Ammon's horn (tissue), 1 donor: Measurements from ENCODE around the gene NCKAP5L.

Experiments
- DNase-seq: peaks from one replicate; pipeline ENCODE4 v3.0.0-alpha.2; 2016; ENCODE audit warnings: low spot score

Gene NCKAP5L

DNA sequence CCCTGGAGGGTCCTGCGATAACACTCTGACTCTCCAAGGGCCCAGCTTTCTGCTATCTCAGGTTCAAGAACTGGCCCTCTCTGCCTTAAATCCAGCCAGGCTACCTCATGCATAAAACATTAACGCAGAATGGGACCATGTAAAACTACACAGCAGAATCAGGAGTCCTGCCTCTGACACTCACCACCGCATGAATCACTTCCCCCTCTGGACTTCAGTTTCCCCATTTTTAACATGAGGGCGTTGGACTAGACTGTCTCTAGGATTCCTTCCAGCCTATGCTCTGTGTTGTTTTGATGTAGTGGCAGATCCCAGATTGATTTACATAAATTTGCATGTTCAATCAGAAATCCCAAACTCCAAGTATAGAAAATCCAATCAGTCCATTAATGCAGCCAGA is 3.3 kb downstream of the NCKAP5L start:
- peak; percentile 60 for DNase-seq

DNA sequence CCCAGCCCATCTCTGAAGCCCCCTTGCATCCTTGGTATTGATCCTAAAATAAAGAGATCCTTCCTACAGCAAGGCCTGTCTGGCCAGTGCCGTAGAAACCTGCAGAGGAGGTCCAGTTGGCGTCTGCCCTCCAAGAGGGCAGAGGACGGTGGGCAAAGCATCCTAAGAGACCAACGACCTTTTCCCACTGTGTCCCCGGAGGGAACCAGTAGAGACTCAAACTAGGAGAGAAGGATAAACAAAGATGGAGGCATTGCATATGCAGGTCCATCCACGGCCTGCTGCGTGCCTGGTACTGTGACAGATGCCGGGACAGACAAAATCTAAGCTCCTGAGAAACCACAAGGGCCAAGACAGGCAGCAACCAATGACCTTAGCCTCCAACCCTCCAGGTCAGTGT is 3.8 kb downstream of the NCKAP5L start:
- DNase-seq: no peak

DNA sequence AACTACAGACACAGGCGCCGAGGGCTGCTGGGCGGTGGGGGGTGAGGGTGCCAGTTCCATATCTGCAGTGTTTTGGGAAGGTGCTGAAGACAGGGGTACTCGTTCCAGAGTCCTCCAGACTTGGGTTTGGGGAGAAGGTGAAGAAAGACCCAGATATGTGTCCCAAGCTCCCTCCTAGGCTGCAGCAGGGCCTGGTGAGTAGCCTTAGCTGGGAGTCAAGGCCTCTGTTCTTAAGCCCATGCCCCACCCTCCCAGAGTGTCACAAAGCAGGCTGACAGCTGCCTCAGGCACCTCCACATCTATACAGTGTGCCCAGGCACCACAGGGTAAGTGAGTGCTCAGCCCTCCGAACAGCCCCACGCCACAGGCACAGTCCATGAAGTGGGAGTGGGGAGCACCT is 4.3 kb downstream of the NCKAP5L start:
- no peak for DNase-seq

DNA sequence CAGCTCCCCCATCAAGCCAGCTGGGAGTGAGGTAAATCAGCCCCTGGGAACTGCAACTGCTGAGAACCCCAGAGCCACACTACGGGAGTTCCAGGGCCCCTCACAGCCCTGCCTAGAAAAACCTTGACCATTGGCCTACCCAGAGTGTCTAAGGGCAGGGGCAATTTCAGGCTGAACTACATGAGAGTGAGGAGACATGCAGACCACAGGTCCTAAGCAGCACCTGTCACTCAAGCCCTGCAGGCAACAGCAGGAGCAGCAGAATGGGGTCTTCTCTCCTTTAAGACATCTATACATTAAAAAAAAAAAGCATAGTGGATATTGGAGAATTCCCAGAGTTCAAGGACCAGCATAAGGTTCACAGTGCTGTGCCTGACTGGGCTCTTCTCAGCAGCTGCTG is 4.9 kb downstream of the NCKAP5L start:
- DNase-seq: no peak

DNA sequence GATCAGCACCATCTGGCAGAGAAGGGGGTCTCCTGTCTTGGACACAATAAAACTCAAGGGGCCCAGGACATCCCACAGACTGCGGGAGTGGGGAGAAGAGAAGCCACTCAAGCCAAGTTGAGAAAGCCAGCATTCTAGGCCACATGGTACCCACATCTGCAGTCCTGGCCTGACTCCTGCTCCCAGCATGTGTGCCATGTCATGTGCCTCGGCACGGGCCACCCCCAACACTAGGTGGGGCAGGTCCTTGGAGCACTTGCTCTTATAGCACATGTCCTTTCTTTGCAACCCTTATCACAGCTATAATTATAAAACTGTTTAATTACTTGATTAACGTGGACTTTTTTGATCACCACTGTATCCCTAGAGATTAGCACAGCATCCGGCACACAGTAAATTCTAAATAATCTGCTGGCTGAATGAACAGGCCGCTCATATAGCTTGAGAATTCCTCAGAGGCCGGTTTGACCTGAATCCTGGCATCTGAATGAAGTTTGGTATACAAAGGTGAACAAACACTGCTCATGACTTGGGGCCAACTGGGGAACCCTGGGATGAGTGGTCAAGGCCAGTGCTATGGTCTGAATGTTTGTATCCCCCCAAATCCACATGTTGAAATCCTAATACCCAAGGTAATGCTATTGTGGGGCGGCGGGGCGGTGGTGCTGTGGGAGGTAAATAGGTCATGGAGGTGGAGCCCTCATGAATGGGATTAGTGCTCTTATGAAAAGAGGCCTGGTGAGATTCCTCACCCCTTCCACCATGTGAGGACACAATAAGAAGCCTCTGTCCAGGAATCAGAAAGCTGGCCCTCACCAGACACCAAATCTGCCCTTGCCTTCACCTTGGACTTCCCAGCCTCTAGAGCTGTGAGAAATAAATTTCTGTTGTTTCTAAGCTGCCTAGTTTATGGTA is 6.6 kb downstream of the NCKAP5L start:
- no peak for DNase-seq

DNA sequence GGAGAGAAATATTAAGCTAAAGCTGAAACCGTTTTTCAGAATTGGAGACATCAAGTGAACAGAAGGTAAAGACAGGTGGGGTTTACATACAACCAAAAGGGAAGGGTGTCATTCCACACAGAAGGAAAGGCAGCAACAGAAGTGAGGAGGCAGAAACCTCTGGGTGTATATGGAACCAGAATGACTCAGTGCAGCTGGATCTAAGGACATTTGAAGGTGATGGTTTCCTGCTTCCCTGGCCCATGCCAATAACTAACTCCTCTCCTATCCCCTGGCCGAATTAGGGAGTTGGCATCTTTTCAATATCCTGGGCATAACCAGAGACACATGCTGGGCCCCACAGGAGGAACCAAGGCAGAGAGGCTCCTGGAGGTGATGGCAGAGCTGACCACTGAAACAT is 8.4 kb downstream of the NCKAP5L start:
- DNase-seq: no peak

DNA sequence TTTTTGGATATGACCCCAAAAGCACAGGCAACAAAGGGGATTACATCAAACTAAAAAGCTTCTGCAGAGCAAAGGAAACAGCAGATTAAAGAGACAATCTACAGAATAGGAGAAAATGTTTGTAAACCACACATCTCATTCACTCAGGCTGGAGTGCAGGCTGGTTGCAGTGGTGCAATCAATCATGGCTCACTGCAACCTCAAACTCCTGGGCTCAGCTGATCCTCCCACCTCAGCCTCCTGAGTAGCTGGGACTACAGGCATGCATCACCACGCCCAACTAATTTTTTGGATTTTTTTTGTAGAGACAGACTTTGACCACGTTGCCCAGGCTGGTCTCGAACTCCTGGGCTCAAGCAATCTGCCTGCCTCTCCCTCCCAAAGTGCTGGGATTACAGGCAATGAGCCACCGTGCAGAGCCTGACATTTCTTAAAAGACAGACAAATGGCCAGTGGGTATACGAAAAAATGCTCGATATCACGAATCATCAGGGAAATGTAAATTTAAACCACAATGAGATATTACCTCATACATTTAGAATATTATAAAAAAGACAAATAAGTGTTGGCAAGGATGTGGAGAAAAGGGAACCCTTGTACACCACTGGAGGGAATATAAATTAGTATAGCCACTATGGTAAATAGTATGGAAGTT is 9.8 kb downstream of the NCKAP5L start:
- DNase-seq: no peak

DNA sequence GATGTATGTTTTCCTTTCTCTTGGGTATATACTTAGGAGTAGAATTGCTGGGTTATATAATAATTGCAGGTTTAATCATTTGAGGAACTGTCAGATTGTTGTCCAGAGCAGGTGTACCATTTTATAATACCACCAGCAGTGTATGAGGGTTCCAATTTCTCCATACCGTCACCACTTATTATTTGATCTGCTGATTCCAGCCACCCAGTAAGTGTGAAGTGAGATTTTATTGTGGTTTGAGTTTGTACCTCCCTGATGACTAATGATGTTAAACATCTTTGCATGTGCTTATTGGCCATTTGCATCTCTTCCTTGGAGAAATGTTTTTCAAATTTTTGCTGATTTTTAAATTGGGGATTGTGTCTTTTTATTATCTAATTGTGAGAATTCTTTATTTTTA is 15.1 kb downstream of the NCKAP5L start:
- no peak for DNase-seq

DNA sequence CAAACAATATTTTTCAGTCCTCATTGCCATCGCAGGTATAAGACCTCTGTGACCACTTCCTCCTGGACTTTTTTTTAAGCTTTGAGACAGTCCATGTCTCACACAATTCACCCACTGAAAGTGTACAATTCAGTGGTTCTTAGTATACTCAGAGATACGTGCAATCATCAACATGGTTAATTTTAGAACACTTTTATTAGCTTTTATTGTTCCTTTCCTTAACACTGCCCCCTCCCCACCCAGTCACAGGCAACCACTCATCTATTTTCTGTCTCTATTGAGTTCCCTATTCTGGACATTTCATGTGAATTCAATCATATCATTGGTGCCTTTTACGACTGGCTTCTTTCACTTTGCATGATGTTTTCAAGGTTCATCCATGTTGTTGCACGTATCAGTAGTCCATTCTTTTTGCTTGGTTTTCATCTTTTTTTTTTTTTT is 16.2 kb downstream of the NCKAP5L start:
- DNase-seq: no peak

DNA sequence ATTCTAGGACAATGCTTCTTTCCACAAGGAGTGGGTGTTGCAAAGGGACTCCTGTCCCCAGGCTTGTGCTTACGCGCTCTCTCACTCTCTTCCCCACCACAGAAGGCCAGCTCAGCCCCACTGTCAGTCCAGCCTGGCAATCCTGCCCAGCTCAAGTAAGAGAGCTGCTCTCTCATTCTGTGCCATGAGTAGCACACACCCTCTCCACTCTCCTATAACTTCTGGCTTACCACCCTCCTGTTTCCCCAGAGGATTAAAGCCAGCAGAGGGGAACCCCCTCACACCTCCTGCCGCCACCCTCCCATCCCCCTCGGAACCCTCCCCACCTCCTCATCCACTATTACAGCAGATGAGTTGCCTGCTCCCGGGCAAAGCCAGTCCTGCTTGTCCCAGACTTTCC is 17.1 kb downstream of the NCKAP5L start:
- no peak for DNase-seq

DNA sequence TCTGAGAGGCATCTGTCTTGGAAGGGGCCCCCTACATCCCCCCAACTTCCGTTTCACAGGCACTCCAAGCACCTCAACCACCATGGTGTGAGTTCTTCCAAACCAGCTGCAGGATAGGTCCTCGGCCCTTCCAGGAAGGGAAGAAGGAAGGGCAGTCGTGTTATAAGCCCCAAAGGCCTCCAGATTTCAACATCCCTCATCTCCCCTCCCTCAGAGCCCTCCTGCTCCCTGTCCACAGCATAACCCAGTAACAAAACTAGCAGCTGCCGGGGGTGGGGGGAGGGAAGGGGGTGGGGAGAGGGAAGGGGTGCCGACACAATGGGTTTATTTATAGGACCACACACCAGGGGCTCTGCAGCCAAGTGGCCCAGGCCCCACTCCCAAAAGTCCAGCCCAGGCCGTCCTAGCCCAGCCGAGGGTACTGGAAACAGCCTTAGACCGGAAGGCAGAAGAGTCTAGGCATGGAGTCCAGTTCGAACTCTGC is 18.3 kb downstream of the NCKAP5L start:
- peak; percentile 54 for DNase-seq

DNA sequence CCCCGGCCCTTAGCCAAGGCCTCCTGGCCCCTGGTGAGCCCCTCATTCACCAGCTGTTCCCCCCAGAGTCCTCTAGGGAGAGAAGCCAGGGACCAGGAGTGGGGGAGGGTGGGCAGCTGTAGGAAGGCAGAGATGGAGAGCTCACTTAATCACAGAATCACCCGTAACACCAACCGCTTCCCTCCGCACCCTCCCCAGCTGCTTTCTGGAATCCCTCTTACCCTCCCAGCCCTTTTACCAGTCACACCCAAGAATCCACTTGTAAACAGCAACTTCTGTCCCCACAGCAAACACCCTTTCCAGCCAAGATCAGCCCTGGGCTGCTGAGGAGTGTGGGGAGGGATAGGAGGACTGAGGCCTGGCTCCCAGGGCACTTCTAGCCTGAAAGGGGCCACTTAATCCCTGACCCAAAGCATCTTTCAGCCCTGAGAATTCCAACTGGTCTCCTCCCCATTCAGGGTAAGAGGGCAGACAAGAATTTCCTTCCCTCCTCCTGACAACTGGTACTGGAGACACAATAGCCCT is 18.8 kb downstream of the NCKAP5L start:
- DNase-seq: no peak

DNA sequence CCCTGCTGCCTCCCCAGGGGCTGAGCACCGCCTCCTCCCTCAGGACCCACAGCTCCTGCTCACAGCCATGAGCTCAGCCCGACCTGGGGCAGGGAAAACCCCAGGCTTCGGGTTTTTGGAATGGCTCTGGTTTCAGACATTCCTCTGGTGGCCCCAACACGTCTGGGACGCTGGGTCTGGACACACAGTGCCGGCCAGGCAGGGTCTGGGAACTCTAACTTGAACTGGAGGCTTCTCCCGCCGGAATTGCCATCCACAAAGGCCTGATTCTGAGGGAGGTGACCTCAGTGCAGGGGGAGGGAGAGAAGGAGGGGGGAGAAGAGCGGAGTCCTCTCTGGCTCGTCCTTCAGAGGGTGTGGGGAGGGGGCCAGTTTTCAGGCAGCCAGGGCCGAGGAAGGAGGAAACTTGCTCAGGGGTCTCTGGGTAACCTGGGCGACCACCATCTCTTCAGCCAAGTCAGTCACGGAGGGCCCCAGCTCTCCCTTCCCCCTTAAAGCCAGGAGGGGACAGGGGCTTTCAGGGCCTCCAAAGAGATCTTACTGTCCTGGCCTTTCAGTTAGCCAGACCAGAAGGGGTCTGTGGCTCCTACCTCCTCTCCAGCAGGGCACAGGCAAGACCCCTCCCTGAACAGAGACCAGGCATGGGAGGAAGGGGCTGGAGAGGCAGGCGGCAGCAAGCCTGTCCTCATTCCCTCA is 19.4 kb downstream of the NCKAP5L start:
- DNase-seq: peak; percentile 83

DNA sequence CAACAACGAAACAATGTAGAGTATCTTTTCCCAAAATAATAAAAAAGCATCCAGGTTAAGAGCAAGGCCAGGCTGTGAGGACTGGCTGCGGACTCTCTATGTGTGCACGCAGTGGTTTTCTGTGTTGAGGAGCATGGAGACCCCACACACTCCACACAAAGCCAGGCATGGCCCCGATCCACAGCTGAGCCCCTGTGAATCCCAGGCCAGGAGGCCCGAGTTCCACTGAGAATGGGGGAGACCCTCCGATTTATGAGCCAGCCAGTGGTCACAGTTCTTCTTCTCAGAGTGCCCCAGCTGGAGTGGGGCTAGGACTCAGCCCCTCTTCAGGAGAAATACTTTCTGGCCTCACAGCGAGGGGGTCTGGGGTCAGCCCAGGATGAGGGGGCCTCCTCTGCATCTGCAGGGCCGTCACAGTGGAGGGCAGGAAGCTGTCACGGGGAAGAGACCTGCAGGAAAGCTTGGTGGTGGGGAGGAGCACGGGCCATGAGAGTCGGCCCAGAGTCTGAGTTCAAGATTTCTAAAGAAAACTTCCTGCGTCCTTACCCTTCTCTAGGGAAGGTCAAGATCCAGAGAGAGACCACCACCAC is 20.1 kb downstream of the NCKAP5L start:
- no peak for DNase-seq

DNA sequence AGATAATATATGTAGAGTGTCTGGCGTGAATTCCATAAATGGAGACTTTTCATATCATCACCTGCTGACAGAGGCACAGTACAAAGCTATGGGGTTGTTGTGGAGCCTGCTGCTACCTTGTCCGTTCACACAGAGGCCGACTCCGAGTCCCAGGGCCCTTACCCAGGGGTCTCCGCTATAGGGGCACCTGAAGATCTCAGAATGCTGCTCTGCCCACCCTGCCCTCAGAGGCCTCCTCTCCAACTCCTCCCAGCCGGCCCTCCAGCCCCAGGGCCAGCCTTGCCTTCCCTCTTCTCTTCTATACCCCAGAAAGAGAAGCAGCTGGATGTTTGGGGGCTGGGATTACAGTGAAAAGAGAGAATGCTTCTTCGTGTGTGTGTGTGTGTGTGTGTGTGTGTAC is 21.3 kb downstream of the NCKAP5L start:
- DNase-seq: no peak

DNA sequence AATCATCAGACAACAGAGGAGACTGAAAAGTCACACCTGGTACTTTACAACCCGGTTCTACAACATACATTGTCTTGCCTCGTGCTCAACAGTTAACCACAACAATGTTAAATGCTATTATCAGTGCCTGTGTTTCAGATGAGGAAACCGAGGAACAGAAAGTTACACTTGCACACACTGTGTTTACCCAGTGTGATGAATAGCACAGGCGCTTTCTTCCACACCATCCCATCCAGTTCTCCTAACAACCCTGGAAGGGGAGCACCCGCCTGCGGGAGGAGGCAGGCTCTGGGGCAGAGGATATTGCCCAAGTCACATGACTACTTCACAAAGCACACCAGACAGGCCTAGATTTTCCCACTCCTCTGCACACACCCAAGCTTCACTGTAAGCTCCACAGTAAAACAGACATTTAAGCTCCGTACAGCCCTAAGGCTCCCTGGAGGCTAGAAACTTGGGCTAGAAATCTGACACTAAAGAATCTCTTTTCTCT is 21.8 kb downstream of the NCKAP5L start:
- DNase-seq: no peak

DNA sequence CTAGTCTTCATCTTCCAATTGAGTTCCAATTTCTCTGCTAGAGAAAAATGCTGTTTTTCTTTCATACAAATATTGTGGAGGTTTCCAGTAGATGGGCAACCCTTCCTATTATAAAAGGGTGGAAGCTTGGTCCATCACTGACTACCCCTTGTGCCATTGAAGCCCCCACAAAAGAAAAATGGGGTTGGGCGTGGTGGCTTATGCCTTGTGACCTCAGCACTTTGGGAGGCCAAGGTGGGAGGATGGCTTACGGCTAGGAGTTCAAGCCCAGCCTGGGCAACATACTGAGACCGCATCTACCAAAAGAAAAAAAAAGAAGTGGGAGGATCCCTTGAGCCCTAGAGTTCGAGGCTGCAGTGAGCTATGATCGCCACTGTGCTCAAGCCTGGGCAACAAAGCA is 22.8 kb downstream of the NCKAP5L start:
- no peak for DNase-seq

DNA sequence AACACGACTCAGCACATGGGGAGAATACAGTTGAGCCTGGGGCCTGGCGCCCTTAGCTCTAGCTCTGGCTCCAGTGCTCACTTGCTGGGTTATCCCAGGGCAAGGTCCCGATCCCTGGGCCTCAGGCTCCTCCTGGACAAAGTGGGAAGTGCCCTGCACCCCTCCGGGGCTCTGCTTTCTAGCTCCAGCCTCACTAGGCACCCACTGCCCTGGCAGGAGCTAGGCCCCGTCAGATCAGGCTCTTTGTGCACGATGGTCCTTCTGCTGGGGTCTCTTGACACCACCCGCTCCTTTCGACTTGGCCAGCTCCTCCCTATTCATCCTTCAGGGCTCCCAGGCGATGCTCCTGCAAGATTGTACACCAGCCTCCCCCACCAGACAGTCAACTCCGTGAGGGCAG is 23.4 kb downstream of the NCKAP5L start:
- no peak for DNase-seq

DNA sequence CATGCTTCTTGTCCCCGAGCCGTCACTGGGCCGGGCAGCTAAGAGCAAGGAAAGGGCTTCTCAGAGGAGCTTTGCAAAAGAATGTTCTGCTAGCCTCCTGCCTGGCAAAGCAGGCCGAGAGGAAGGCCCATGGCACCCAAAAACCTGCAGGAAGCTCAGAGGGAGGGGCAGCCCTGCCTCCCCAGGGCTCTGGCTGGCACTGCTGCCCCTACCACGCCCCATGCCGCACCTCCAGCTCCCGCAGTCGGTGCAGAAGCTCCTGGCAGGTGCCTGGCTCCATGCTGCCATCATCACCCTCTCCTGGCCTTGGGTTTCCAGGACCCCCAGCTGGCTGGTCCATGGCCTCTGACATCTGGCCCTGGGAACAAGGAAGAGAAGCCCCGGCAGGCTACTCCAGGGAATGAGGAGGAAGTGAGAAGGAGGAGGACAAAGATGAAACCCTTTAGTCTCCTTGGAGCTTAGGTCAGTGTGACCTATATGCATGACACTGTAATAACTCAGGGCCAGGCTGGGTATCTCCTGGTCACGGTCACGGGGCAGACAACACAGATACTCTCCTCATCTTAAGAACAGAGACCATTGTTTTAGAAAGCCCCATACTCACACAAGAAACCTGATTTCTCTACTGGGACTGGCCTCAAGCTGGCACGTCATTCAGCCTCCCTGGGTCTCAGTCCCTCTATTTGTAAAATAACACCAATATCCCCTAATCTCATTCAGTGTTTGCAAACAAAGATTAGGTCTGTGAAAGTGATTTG is 24.3 kb downstream of the NCKAP5L start:
- no peak for DNase-seq

DNA sequence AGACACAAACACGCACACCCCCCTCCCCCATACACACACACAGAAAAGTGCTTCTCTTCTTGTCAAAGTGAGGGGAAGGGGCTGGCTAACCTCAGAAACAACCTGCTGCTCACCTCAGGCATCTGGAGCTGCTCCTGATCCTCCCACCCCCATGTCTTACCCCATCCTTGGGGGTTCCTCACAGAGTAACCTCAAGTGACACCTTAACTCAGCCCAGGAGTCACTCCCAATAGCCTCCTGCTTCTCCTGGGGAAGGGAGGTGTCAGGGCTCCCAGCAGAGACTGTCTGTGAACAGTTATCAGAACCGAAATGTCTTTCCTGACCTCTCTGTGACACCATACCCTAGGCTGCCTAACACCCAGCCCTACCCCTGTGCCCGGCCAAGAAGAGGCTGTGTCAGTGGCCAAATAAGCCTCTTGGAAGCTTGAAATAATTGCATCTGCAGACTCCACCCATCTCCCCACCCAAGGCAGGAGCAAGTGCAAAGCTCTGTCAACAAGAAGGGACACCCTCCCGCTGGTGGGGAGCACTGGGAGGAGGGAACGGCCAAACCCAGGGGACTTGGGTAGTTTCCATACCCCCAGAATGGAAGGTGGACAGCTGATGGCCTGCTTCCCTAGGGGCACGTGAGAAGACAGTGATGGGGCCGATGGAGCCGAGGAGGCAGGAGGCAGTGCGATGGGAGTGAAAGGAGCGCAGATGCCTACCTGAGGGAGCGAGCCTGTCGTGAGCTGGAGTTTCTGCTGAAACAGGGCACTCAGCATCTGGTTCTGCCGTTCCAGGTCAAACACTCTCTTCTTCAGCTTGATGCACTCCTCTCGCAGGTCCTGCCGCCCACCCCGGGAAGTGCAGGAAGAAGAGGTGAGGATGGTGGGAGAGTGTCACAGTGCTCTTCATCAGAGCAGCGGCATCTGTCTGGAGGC is 26.8 kb downstream of the NCKAP5L start:
- no peak for DNase-seq
